HG03139 (cell line): ENCODE data around the gene CNEP1R1.
"Not testable (repeated sequence)": the region's sequence is repeated elsewhere in the genome, so short reads cannot be mapped to it uniquely, and the experiment has no call there.

Experiments
- ATAC-seq: cut with Tn5 transposase; IDR thresholded peaks from one replicate; pipeline ENCODE4 v1.9.1; 2021; ENCODE audit not compliant: unreplicated experiment

Gene CNEP1R1

GRCh38 chr16:50024684-50025536 is at the start of gene CNEP1R1:
TSS of gene CNEP1R1 (plus strand) at chr16:50025225. CDS start at chr16:50025316, 91 bp downstream.
- ATAC-seq: peak; percentile 99

- no peak for ATAC-seq
Measured at GRCh38 chr16:49977427-49977826, 47.6 kb upstream of the CNEP1R1 start.

DNA sequence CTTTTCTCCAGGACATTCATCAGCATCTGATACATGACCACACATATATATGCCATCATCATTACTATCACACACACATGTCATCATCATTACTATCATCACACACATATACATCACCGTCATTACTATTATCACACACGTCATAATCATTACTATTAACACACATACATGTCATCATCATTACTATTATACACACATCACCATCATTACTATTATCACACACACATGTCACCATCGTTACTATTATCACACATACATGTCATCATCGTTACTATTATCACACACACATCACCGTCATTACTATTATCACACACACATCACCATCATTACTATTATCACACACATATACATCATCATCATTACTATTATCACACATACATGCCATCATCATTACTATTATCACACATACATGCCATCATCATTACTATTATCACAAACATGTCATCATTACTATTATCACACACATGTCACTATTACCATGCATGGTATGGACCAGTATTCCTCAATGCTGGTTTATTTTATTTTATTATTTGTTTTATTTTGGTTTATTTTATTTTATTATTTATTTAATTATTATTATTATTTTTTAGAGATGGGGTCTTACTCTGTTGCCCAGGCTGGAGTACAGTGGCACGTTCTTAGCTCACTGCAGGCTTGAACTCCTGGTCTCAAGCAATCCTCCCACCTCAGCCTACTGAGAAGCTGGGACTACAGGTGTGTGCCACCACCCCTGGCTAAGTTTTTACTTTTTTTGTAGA is 46.3 kb upstream of the CNEP1R1 start:
- ATAC-seq: no peak

GRCh38 chr16:49980166-49980565 is 44.9 kb upstream of the CNEP1R1 start:
- ATAC-seq: no peak

DNA sequence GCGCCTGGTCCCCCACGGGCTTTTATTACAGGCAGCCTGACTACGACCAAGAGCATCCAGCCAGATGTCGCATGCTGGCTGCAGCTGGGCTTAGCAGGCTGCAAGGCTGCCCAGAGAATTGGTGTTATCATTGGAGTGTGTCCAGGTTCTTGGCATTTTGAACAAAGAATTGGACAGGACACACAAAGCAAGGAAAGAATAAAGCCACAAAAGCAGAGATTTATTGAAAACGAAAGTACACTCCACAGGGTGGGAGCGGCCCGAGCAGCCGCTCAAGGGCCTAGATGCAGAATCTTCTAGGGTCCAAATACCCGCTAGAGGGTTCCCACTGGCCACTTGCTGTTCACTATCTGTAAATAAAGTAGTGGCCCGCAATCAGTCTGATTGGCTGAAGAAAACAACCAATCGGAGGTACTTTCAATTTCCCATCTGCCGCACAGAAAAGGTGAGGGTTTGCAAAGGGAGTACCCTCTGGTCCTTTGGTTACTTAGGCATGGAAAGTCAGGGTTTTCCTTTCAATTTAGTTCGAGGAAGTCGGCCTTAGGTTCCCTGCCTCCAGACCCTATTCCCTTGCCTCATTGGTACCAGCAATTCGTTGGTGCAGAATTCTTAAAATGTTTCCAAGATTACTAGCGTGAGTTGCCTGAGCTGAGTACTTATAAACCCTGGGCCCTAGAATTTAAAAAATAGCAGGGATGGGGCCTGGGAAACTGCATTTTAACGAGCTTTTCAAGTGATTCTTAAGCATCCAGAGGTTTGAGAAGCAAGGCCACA is 38.5 kb upstream of the CNEP1R1 start:
- no peak for ATAC-seq

GRCh38 chr16:49987381-49987780 is 37.6 kb upstream of the CNEP1R1 start:
- ATAC-seq: no peak

- ATAC-seq: no peak
Measured at GRCh38 chr16:49992825-49993224, 32.2 kb upstream of the CNEP1R1 start.

DNA sequence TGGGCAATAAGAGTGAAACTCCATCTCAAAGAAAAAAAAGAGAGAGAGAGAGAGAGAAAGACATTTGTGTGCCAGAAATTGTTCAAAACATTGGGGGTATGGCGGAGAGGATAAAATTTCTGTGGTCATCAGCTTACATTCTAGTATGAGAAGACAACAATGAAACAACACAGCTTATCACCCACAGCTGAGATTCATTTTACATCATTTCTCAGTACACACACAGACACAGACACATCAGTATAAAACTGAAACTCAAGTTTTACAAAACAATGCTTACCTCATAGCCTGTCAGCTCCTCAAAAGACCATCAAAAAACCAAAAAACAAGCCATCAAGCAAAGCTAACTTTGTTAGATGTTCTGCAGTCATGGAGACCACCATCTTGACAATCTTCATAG is 31.4 kb upstream of the CNEP1R1 start:
- no peak for ATAC-seq

GRCh38 chr16:49994006-49994405 is 31.0 kb upstream of the CNEP1R1 start:
- no peak for ATAC-seq

GRCh38 chr16:49995720-49996119 is 29.3 kb upstream of the CNEP1R1 start:
- ATAC-seq: no peak

DNA sequence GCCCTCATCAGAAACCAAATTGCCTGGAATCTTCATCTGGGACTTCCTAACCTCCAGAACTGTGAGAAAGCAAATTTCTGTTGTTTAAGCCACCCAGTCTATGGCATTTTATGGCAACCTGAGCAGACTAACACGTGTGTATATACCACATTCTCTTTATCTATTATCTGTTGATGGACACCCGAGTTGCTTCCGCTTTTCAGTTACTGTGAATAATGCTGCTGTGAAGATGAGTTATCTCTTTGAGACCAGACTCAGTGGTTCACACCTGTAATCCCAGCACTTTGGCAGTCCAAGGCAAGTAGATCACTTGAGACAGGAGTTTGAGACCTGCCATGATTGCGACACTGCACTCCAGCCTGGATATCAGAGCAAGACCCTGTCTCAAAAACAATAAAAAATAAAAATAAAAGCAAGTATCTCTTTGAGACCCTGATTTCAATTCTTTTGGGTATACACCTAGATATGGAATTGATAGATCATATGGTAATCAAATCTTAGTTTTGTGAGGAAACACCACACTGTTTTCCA is 27.2 kb upstream of the CNEP1R1 start:
- no peak for ATAC-seq

DNA sequence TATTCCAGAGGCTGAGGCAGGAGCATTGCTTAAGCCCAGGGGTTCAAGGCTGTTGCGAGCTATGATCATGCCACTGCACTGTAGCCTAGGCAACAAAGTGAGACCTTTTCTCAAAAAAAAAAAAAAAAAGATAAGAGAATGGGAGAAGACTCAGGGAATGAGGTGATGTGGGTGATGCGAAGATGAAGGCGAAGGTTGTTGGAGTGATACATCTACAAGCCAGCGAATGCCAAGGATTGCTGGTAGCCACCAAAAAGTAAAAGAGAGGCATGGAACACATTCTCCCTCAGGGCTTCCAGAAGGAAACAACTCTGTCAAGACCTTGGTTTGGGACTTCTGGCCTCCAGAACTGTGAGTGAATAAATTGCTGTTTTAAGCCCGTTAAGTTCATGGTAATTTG is 26.0 kb upstream of the CNEP1R1 start:
- no peak for ATAC-seq

GRCh38 chr16:50001144-50001543 is 23.9 kb upstream of the CNEP1R1 start:
- no peak for ATAC-seq

DNA sequence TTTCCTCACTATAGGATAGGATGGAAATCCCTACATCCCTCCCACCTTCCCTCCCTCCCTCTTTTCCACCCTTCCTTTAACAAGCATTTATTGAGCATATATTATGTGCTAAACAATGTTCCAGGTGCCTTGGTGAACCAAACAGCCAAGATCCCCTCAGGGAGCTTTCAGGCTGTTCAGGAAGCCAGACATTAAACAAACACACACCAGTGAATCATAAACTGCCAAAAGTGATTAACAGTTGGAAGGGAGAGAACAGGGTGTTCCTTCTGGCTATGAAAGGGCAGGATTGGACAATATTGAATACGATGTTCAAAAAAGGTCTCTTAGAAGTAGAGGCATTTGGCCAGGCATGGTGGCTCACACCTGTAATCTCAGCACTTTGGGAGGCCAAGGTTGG is 22.8 kb upstream of the CNEP1R1 start:
- no peak for ATAC-seq

GRCh38 chr16:50004239-50004638 is 20.8 kb upstream of the CNEP1R1 start:
- no peak for ATAC-seq

DNA sequence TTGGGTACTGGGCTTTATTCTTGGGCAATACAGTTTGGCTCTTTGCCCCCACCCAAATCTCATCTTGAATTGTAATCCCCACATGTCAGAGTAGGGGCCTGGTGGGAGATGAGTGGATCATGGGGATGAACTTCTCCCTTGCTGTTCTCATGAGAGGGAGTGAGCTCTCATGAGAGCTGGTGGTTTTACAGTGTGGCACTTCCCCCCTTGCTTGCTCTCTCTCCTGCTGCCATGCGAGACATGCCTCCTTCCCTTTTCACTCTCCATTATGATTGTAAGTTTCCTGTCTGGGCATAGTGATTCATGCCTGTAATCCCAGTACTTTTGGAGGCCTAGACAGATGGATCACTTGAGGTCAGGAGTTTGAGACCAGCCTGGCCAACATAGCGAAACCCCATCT is 18.1 kb upstream of the CNEP1R1 start:
- ATAC-seq: no peak

DNA sequence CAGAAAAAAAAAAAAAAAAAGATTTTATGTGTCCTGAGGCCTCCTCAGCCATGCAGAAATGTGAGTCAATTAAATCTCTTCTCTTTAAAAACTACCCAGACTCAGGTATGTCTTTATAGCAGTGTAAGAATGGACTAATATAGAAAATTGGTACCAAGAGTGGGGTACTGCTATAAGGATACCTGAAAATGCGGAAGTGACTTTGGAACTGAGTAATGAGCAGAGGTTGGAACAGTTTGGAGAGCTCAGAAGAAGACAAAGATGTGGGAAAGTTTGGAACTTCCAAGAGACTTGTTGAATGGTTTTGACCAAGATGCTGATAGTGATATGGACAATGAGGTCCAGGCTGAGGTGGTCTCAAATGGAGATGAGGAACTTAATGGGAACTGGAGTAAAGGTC is 17.3 kb upstream of the CNEP1R1 start:
- no peak for ATAC-seq

GRCh38 chr16:50010212-50010611 is 14.8 kb upstream of the CNEP1R1 start:
- no peak for ATAC-seq

GRCh38 chr16:50011707-50012106 is 13.3 kb upstream of the CNEP1R1 start:
- ATAC-seq: no peak

GRCh38 chr16:50012182-50012581 is 12.8 kb upstream of the CNEP1R1 start:
- no peak for ATAC-seq

DNA sequence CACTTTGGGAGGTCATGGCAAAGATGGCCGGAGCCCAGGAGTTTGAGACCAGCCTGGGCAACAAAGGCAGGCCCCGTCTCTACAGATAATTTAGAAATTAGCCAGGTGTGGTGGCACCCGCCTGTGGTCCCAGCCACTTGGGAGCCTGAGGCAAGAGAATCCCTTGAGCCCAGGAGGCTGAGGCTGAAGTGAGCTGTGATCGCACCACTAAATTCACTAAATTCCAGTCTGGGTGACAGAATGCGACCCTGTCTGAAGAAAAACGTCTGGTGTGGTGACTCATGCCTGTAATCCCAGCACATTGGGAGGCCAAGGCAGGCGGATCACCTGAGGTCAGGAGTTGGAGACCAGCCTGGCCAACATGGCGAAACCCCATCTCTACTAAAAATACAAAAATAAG is 10.8 kb upstream of the CNEP1R1 start:
- not testable (repeated sequence) for ATAC-seq
